Spleen (tissue), 7 donors: ENCODE results near the gene ACOX2.

Source experiments
- POLR2A ChIP-seq, 3 donors: fragments of 450-650 bp; IDR thresholded peaks; one replicate each; pipeline ENCODE4 v1.5.1; 2017; ENCODE audit warnings: antibody characterized with exemption in 3 of 3, mild to moderate bottlenecking in 1 of 3
- TF ChIP-seq, protein P1 (sequence below), 11 experiments: fragments of 200-600 bp in 7 of 11; fragments of 450-650 bp in 4 of 11; sonication (generic) in 4 of 11; IDR thresholded peaks in 8 of 11; conservative IDR thresholded peaks in 3 of 11; 1 replicate in 7 of 11; 2 replicates in 4 of 11; pipeline versions ENCODE4 v1.4.0 to v1.8.0; 2016 to 2021; ENCODE audit warnings: antibody characterized with exemption in 11 of 11, inconsistent platforms in 4 of 11, mild to moderate bottlenecking in 1 of 11
- donor health status: DM: no; HTN: no; CAD: no; lungs with moderate emphysema.
- donor health status: DM: no; HTN: no; CAD: no.
- donor health status: DM: no; HTN: no; CAD: no.

DNA sequence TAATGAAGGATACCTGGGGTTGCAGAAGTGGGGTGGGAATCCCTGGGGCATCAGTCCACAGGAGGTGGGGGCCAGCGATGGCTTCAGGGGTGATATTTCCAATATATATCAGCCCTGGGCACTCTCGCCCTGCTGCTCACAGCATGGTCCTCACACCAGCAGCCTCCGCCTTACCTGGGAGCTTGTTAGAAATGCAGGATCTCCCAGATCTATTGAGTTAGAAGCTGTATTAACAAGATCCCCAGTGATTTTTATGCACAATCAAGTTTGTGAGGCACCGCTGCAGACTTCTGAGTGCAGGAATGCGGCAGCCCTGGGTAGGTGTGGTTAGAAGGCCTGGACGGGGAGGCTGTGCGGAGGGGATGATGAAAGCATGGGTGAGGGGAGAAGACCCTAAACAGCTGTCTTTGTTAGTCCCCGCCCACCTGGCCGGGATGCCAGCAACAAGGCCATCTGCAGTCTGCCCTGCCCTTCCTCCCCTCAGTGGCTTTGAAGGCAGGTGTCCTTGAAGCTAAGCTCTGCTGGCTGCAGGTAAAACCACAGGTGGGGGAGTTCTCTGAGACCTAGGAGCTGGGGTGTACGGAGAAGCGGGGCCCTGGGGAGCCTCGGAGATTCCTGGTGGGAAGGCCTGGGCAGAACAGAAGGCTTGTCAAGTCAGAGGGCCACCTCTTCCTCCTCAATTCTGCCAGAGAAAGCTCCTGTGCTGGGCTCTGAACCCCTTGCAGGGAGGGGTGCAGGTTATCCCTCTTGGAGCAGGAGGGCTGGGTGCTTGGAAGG is 28.8 kb upstream of the ACOX2 start:
- no peak for TF ChIP-seq POLR2A (IDR thresholded peaks at IDR 0.05)
- TF ChIP-seq, protein P1, sequence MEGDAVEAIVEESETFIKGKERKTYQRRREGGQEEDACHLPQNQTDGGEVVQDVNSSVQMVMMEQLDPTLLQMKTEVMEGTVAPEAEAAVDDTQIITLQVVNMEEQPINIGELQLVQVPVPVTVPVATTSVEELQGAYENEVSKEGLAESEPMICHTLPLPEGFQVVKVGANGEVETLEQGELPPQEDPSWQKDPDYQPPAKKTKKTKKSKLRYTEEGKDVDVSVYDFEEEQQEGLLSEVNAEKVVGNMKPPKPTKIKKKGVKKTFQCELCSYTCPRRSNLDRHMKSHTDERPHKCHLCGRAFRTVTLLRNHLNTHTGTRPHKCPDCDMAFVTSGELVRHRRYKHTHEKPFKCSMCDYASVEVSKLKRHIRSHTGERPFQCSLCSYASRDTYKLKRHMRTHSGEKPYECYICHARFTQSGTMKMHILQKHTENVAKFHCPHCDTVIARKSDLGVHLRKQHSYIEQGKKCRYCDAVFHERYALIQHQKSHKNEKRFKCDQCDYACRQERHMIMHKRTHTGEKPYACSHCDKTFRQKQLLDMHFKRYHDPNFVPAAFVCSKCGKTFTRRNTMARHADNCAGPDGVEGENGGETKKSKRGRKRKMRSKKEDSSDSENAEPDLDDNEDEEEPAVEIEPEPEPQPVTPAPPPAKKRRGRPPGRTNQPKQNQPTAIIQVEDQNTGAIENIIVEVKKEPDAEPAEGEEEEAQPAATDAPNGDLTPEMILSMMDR (IDR thresholded peaks at IDR 0.05 in 8 of 11, conservative IDR thresholded peaks at IDR 0.05 in 3 of 11) = no peak
